LNCaP clone FGC (cell line): ENCODE measurements around the gene TEAD3.

Experiments used
- DNase-seq: peaks from one replicate; pipeline ENCODE4 v3.0.0-alpha.2; 2011; ENCODE audit warnings: low read depth
- H3K4me3 ChIP-seq: 2 replicates; pipeline ENCODE4 v1.5.1; 2011; ENCODE audit warnings: mild to moderate bottlenecking, low read depth, low read length, control low read depth
- CTCF ChIP-seq: IDR thresholded peaks from 2 replicates; pipeline ENCODE4 v1.5.1; 2012; ENCODE audit warnings: mild to moderate bottlenecking; ENCODE audit not compliant: control insufficient read depth, insufficient read depth; ENCODE audit errors: extremely low read depth

The TEAD3 gene

GRCh38 chr6:35457907-35458306 is 39.0 kb downstream of the TEAD3 start:
- no peak for DNase-seq
- H3K4me3 ChIP-seq: no peak overlapping the region
- TF ChIP-seq CTCF: no peak

- DNase-seq: no peak
- H3K4me3 ChIP-seq: no peak overlapping the region
- no peak for TF ChIP-seq CTCF
These were observed 42.3 kb downstream of the TEAD3 start for GRCh38 chr6:35454391-35455110.

GRCh38 chr6:35453236-35453635 is 43.6 kb downstream of the TEAD3 start:
- H3K4me3 ChIP-seq: peak overlapping the region; percentile 58
- no peak for TF ChIP-seq CTCF
- DNase-seq: no peak

GRCh38 chr6:35452183-35453090 is 44.4 kb downstream of the TEAD3 start, which contains the start of gene FANCE:
FANCE (plus strand) TSS chr6:35452338; CDS start chr6:35452546, 208 bp downstream.
- TF ChIP-seq CTCF: no peak
- DNase-seq: no peak
- peak within 1 kb of the TSS; percentile 58 for H3K4me3 ChIP-seq

GRCh38 chr6:35451354-35452182 is 45.3 kb downstream of the TEAD3 start:
- no peak for DNase-seq
- TF ChIP-seq CTCF: no peak
- H3K4me3 ChIP-seq: peak overlapping the region; percentile 58

GRCh38 chr6:35449287-35449881 is 47.5 kb downstream of the TEAD3 start:
- DNase-seq: no peak
- TF ChIP-seq CTCF: peak; percentile 69
- H3K4me3 ChIP-seq: no peak overlapping the region
